Spinal cord (tissue), 10 donors: ENCODE measurements around the gene LRRFIP1. TPM values are rescaled to one million over a fixed set of nuclear protein-coding genes. Genes with fewer than 3 reads are reported as not detected.
A peak's percentile ranks its signal among the peaks of the same experiment; 100 is the strongest.
"Not testable (repeated sequence)": the region's sequence is repeated elsewhere in the genome, so short reads cannot be mapped to it uniquely, and the experiment has no call there.

Experiments
- DNase-seq, 6 donors: peaks; one replicate each; pipeline versions ENCODE4 v3.0.0 to v3.0.0-alpha.2; 2013 to 2015; ENCODE audit warnings: low spot score in 6 of 6, low read depth in 4 of 6
- H3K27ac ChIP-seq: one replicate; pipeline ENCODE4 v1.5.1; 2013; ENCODE audit warnings: low read depth, low read length, control low read depth
- H3K27me3 ChIP-seq: one replicate; pipeline ENCODE4 v1.6.1; 2013; ENCODE audit warnings: low read length; ENCODE audit not compliant: control insufficient read depth, insufficient read depth
- H3K36me3 ChIP-seq: one replicate; pipeline ENCODE4 v1.6.1; 2013; ENCODE audit warnings: low read length; ENCODE audit not compliant: control insufficient read depth, insufficient read depth
- H3K4me1 ChIP-seq: one replicate; pipeline ENCODE4 v1.6.1; 2013; ENCODE audit warnings: low read length; ENCODE audit not compliant: control insufficient read depth, insufficient read depth
- H3K4me3 ChIP-seq: one replicate; pipeline ENCODE4 v1.5.1; 2013; ENCODE audit warnings: low read depth, low read length, control low read depth
- H3K9me3 ChIP-seq: one replicate; pipeline ENCODE4 v1.6.1; 2013; ENCODE audit warnings: low read length; ENCODE audit not compliant: control insufficient read depth, insufficient read depth
- WGBS: methylation state at CpG from one replicate; pipeline ENCODE4 v1.1.5; 2013; ENCODE audit warnings: missing lambda C conversion rate; ENCODE audit not compliant: insufficient coverage; 5-methylcytosine and 5-hydroxymethylcytosine counted together
- polyA plus RNA-seq, 2 donors: library from polyadenylated mRNA; unstranded; fragments of 120-200 nt; gene quantifications; one replicate each; pipeline ENCODE4 v1.2.1, GENCODE V29; 2013; ENCODE audit not compliant: insufficient read length in 2 of 2
- total RNA-seq, 2 donors: library from RNA; depleted of rRNA in 1 of 2; stranded (reverse); fragments of 120-200 nt in 1 of 2; fragments of >200 nt in 1 of 2; gene quantifications; one replicate each; pipeline versions ENCODE4 v1.2.3 to v1.2.4, GENCODE V29; 2013 to 2014
- donor health status: healthy.

LRRFIP1 gene
- total and polyA plus RNA-seq, 4 donors, result 36.5 to 56.1 (median 55.2) TPM

DNA sequence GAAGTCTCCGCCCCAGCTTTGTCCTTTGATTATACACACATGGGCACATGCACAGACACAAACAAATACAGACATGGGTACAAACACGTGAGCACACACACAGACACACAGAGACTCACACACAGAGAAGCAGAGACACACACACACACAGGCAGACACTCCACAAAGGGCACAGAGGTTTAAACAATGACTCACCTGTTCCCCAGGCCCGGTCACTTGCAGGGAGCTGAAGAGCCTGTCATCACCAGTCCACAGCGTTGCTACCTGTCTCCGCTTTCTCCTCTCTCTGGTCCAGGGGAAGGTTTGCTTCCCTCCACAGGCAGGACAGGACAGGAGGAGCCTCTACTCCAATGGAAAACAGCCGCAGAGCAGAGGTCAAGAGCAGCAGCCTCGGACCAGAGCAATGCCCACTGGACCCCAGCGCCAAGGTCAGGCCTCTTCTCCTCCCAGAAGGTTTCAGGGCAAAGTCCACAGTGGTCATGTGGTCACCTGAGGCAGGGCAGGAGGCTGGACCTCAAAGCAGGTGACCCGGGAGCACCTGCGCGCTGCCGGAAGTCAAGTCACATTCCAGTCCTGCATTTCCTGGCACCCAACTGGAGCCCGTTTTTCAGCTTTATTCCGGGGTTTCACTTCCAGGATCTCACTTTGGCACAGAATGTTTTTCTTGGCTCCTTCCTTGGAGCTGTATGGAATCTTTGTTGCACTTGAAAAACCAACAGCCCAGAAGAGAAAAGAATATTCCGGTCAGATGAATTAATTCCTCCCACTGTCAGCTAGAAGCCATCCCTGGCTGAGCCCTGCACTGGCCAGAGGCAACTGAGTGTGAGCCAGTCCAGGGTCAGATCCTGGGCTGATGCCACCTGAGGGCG lies 36.9 kb upstream of the LRRFIP1 start, which contains the start of gene RAB17:
RAB17 (minus strand) TSS at position 463 of the 869 bp plus-strand sequence. CDS start 4,580 bp downstream, outside the sequence.
- 78% methylated on average over 14 of the region's 16 CpGs for WGBS
- peaks cover 2% of the 10 kb centered on the region for H3K9me3 ChIP-seq
- H3K4me3 ChIP-seq, result no peak within 1 kb of the TSS
- H3K27me3 ChIP-seq, result no peaks in the 10 kb centered on the region
- no peak within 1 kb of the TSS for H3K27ac ChIP-seq
- no peaks in the 10 kb centered on the region for H3K36me3 ChIP-seq
- H3K4me1 ChIP-seq, result peaks cover 17% of the 10 kb centered on the region
- peak in 1 of 6 donors; percentile 20 for DNase-seq

DNA sequence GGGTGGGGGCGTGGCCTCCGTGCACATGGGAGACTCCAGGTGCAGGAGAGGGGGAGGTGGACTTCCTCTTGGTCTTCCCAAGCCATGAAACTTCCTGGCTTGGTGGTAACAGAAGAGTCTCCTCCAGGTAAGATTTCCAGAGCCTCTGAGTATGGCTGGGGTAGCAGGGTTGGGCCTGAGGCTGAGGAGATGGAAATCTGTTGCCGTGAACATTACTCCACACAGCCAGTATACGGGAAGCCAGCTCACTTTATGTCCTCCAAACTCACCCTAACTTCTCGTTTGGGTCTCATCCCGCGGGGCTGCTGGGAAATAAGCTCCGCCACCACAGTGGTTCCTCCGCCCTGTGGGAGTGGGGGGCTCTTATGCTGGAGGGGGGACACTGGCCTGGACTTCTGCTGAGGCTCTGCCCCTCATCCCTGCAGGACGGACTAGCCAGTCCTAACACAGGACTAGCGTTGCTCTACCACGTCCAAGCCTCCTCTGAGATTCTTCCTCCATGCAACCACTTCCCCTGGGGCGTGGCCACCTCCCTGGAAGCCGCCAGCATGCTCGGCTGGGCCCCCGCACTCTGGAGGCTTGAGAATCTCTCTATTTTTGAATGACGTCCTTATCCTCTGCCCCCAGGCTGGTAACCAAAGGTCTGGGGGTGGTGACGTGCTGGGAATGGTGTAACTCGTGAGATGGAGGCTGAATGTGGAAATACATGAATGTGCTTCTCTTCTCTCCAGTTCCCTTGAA lies 36.1 kb upstream of the LRRFIP1 start:
- no peaks in the 10 kb centered on the region for H3K27me3 ChIP-seq
- H3K9me3 ChIP-seq, result peaks cover 2% of the 10 kb centered on the region
- 74% methylated on average over 8 of the region's 19 CpGs for WGBS
- no peak overlapping the region for H3K27ac ChIP-seq
- DNase-seq, result no peak
- no peak overlapping the region for H3K4me3 ChIP-seq
- H3K36me3 ChIP-seq, result no peaks in the 10 kb centered on the region
- peaks cover 18% of the 10 kb centered on the region for H3K4me1 ChIP-seq

DNA sequence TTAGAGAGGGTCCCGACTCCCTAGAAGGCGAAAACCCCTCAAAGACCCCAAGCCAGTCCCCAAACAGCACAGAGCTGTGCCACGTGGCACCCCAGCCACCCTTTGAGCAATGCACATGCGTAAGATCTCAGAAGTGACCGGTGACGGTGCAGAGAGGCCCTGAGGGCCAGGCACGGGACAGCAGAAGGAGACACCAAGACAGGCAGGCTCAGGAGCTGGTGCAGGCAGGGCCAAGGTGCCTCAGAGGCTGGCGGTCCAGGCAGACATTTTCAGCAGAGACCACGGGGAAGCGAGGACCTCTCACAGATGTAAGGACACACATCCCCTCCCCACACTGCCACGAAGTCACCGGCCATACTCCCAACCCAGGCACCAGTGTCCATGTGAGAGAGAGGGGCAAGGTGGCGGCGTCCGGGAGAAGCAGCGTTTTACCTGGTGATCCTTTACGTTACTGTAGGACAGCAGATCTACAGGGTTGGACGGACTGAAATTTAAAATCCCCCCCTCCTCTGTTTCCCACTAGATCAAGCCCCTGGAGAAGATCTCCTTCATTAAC lies 34.9 kb upstream of the LRRFIP1 start:
- Histone ChIP-seq H3K9me3 (peaks cover 2% of the 10 kb centered on the region), H3K36me3 (no peaks in the 10 kb centered on the region), H3K4me3 (no peak overlapping the region), H3K27ac (no peak overlapping the region), H3K27me3 (no peaks in the 10 kb centered on the region), H3K4me1 (peaks cover 18% of the 10 kb centered on the region)
- WGBS, result 98% methylated on average over 12 of the region's 18 CpGs
- DNase-seq, result no peak

DNA sequence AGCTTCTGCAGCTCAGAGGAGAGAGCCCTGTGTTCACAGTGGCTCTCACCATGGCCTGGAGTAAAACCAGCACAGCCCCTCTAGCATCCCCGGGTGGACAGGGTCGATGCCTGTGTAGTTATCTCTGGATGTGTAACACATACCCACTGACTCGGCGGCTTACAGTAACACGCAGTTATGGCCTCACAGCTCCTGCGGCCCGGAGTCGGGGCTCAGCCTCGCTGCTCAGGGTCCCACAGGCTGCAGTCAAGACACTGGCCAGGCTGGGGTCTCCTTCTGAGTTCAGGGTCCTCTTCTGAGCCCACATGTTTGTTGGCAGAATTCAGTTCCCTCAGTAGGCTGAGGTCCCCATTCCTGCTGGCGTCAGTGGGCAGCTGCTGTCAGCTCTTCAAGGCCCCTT lies 34.4 kb upstream of the LRRFIP1 start:
- no peak overlapping the region for H3K27ac ChIP-seq
- no peaks in the 10 kb centered on the region for H3K36me3 ChIP-seq
- peaks cover 2% of the 10 kb centered on the region for H3K9me3 ChIP-seq
- peaks cover 18% of the 10 kb centered on the region for H3K4me1 ChIP-seq
- no peaks in the 10 kb centered on the region for H3K27me3 ChIP-seq
- H3K4me3 ChIP-seq, result no peak overlapping the region
- no peak for DNase-seq
- 92% methylated on average over 10 of the region's 10 CpGs for WGBS

DNA sequence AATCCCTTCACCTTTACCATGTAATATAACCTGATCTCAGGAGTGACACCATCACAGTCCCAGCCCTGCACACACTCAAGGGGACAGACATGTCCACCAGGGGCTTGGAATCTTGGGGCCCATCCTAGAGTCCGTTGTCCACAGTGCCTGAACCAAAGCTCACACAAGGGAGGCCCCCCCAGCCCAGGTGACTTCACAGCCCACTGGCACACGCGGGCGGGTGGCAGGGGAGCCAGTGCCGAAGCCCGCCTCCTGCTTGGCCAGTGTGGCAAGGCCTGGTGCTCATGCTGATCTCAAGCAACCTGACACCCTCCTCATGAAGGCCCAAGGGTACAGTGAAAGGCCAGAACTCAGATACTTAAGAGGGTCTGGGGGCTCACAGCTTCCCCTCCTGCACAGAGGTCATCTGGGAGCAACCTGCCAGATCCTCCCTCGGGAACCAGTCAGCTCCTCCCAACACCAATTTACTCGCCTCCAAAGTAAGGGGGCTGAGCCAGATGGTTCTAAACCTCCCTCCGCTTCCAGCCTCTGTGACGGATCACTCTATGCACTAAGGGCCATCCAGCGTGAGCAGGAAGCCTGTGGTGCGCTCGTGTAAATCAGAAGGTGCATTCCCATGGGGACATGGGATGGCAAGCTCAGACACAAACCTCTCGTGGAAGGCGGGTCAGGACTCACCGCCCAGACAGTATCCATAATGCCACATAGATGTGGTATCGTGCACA lies 33.6 kb upstream of the LRRFIP1 start:
- WGBS, result 84% methylated on average over 15 of the region's 17 CpGs
- no peaks in the 10 kb centered on the region for H3K9me3 ChIP-seq
- H3K36me3 ChIP-seq, result no peaks in the 10 kb centered on the region
- H3K27ac ChIP-seq, result no peak overlapping the region
- peaks cover 18% of the 10 kb centered on the region for H3K4me1 ChIP-seq
- no peaks in the 10 kb centered on the region for H3K27me3 ChIP-seq
- H3K4me3 ChIP-seq, result no peak overlapping the region
- peak in 1 of 6 donors; percentile 9 for DNase-seq

DNA sequence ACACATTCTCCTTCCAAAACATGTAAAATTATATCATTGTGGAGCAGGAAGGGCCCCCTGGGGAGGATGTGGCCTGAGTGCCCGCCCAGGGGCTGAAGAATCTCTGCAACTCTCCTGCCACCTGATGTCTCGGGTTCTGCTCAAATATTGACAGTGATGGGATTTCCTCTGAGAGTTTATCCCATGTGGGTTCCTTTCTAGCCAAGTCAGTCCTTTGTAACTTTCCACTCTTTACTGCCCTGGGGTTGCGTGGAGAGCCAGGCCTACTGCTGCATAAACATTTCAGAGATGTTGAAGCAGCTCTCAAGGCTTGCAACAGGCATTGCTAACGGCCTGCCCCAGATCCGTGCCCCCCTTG lies 32.9 kb upstream of the LRRFIP1 start:
- no peak for DNase-seq
- no peaks in the 10 kb centered on the region for H3K27me3 ChIP-seq
- WGBS, result 57% methylated on average over 5 of the region's 5 CpGs
- no peaks in the 10 kb centered on the region for H3K9me3 ChIP-seq
- H3K36me3 ChIP-seq, result no peaks in the 10 kb centered on the region
- no peak overlapping the region for H3K27ac ChIP-seq
- H3K4me3 ChIP-seq, result no peak overlapping the region
- H3K4me1 ChIP-seq, result peaks cover 18% of the 10 kb centered on the region

DNA sequence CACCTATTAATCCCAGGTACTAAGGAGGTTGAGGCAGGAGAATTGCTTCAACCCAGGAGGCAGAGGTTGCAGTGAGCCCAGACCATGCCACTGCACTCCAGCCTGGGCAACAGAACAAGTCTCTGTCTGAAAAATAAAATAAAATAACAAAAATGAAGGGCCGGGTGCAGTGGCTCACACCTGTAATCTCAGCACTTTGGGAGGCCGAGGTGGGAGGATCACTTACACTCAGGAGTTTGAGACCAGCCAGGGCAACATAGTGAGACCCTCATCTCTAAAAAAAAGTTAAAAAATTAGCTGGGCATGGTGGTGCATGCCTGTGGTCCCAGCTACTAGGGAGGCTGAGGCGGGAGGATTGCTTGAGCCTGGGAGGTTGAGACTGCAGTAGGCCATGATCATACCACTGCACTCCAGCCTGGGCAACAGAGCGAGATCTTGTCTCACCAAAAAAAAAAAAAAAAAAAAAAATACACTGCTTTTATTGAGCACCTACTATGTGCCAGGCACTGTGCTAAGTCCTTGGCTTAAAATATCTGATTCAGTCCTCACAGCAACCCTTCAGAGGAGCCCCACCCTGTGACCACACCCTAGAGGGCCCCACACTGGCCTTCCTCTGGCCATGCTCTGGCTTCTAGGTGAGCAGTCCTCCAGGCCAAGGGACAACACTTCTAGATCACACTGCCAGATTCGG lies 31.4 kb upstream of the LRRFIP1 start:
- H3K4me1 ChIP-seq, result peaks cover 15% of the 10 kb centered on the region
- H3K9me3 ChIP-seq, H3K4me3 ChIP-seq, H3K27ac ChIP-seq, DNase-seq, H3K36me3 ChIP-seq, H3K27me3 ChIP-seq: not testable (repeated sequence)
- 88% methylated on average over 2 of the region's 5 CpGs for WGBS

DNA sequence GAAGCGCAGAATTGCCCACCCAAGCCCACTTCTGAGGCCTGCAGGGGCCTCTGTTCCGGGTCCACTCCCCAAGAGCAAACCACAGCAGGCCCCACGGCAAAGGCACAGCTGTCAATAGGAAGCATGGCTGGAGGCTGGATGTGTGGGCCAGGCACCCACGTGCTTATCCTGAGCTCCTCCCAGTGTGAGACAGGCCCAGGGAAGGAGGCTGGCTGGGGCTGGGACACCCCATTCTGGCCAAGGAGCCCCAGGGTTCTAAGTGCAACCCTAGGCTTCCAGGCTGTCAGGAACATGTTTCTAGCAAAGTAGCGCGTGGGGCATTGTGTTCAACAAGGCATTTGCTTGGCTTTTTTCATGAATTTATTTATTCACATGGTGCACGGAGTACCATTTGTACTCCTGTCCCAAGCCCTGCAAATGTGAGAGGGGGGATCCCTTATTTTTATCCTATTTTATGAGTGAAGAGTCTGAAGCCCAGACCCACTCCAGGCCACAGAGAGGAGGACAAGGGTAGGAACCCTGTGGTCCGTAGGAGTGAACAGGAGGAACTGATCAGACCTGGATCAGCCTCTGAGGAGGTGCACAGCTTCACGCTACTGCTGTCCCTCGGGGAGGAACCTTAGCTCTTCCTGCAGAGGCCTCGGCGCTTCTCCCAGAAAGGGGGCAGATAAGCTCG lies 30.7 kb upstream of the LRRFIP1 start:
- DNase-seq, result no peak
- 79% methylated on average over 9 of the region's 13 CpGs for WGBS
- no peaks in the 10 kb centered on the region for H3K27me3 ChIP-seq
- no peaks in the 10 kb centered on the region for H3K9me3 ChIP-seq
- no peak overlapping the region for H3K4me3 ChIP-seq
- H3K36me3 ChIP-seq, result no peaks in the 10 kb centered on the region
- no peak overlapping the region for H3K27ac ChIP-seq
- H3K4me1 ChIP-seq, result peaks cover 15% of the 10 kb centered on the region
